Ramos (cell line): ENCODE data around the gene OR7G1.

ENCODE experiments used
- in situ Hi-C: fragments of 300-500 bp; cut with MboI; formaldehyde crosslinking; loops from one replicate; pipeline ENCODE4 v1.14.3; 2022; ENCODE audit warnings: low sequenced_read_pairs; ENCODE audit not compliant: unreplicated experiment

The OR7G1 gene

GRCh38 chr19:9115307-9115813, at the start of gene OR7G1:
TSS of gene OR7G1 (minus strand) at chr19:9115763. CDS start at chr19:9115763, 0 bp downstream.
- in situ Hi-C loops, result no loop called here

GRCh38 chr19:9165261-9165660, 49.7 kb upstream of the OR7G1 start:
- in situ Hi-C loops, result no loop called here

- in situ Hi-C loops, result no loop called here
Observed at GRCh38 chr19:9161427-9161826, 45.9 kb upstream of the OR7G1 start.

- in situ Hi-C loops, result no loop called here
Observed at GRCh38 chr19:9159891-9160290, 44.3 kb upstream of the OR7G1 start.

- in situ Hi-C loops, result no loop called here
Observed at GRCh38 chr19:9156304-9156703, 40.7 kb upstream of the OR7G1 start.

GRCh38 chr19:9155591-9155990, 40.0 kb upstream of the OR7G1 start:
- in situ Hi-C loops, result no loop called here

GRCh38 chr19:9151367-9151766, 35.8 kb upstream of the OR7G1 start:
- in situ Hi-C loops, result no loop called here

- in situ Hi-C loops, result no loop called here
Observed at GRCh38 chr19:9150650-9151049, 35.1 kb upstream of the OR7G1 start.

- in situ Hi-C loops, result no loop called here
Observed at GRCh38 chr19:9149997-9150396, 34.4 kb upstream of the OR7G1 start.

- in situ Hi-C loops, result no loop called here
Observed at GRCh38 chr19:9148697-9149096, 33.1 kb upstream of the OR7G1 start.

GRCh38 chr19:9146882-9147281, 31.3 kb upstream of the OR7G1 start:
- in situ Hi-C loops, result no loop called here

- in situ Hi-C loops, result no loop called here
Observed at GRCh38 chr19:9144920-9145319, 29.4 kb upstream of the OR7G1 start.

GRCh38 chr19:9140159-9140874, 24.8 kb upstream of the OR7G1 start, which contains the start of gene ZNF317:
TSS of gene ZNF317 (plus strand) at chr19:9140397. CDS start at chr19:9156017, 15,620 bp downstream.
- in situ Hi-C loops, result no loop called here

- in situ Hi-C loops, result no loop called here
Observed at GRCh38 chr19:9139609-9140158, 24.1 kb upstream of the OR7G1 start.

GRCh38 chr19:9132422-9132821, 16.9 kb upstream of the OR7G1 start:
- in situ Hi-C loops, result no loop called here

GRCh38 chr19:9130965-9131364, 15.4 kb upstream of the OR7G1 start:
- in situ Hi-C loops, result no loop called here

- in situ Hi-C loops, result no loop called here
Observed at GRCh38 chr19:9128171-9128570, 12.6 kb upstream of the OR7G1 start.

GRCh38 chr19:9126900-9127405, 11.4 kb upstream of the OR7G1 start, which contains the start of gene OR7G3:
TSS of gene OR7G3 (minus strand) at chr19:9126950. CDS start at chr19:9126950, 0 bp downstream.
- in situ Hi-C loops, result no loop called here

GRCh38 chr19:9116547-9116946, 984 bp upstream of the OR7G1 start:
- in situ Hi-C loops, result no loop called here

- in situ Hi-C loops, result no loop called here
Observed at GRCh38 chr19:9109959-9110358, 5.6 kb downstream of the OR7G1 start.

- in situ Hi-C loops, result no loop called here
Observed at GRCh38 chr19:9107375-9107774, 8.2 kb downstream of the OR7G1 start, which contains the start of gene OR7G2. TSS of gene OR7G2 (minus strand) at chr19:9107475. CDS start at chr19:9103243, 4,232 bp downstream.
